Tibial artery (tissue), 4 donors: ENCODE results near the gene LLGL1.

Source experiments
- DNase-seq, 2 donors: peaks; one replicate each; pipeline ENCODE4 v3.0.0-alpha.2; 2019
- H3K27ac ChIP-seq, 2 donors: fragments of 200-600 bp; sonication (generic) in 1 of 2; 1 replicate in 1 of 2; 2 replicates in 1 of 2; pipeline ENCODE4 v1.5.1; 2018 to 2019; ENCODE audit warnings: mild to moderate bottlenecking in 1 of 2
- H3K27me3 ChIP-seq, 2 donors: fragments of 200-600 bp; sonication (generic) in 1 of 2; one replicate each; pipeline versions ENCODE4 v1.5.1 to v1.6.0; 2016 to 2019
- H3K36me3 ChIP-seq, 3 donors: fragments of 200-600 bp; sonication (generic) in 2 of 3; one replicate each; pipeline ENCODE4 v1.5.1; 2016 to 2019; ENCODE audit warnings: mild to moderate bottlenecking in 2 of 3
- H3K4me1 ChIP-seq, 4 donors: fragments of 200-600 bp; sonication (generic) in 2 of 4; 1 replicate in 3 of 4; 2 replicates in 1 of 4; pipeline ENCODE4 v1.5.1; 2016 to 2019
- H3K4me3 ChIP-seq, 2 donors: fragments of 200-600 bp; sonication (generic) in 1 of 2; 1 replicate in 1 of 2; 2 replicates in 1 of 2; pipeline ENCODE4 v1.5.1; 2018 to 2019; ENCODE audit warnings: mild to moderate bottlenecking in 2 of 2
- H3K9me3 ChIP-seq, 3 donors: fragments of 200-600 bp; sonication (generic) in 1 of 3; one replicate each; pipeline ENCODE4 v1.5.1; 2016 to 2019
- intact Hi-C: fragments of 100-400 bp; cut with DNase I; formaldehyde crosslinking; loops from one replicate; pipeline ENCODE4 v1.15.0; 2023; ENCODE audit warnings: low total_unique reads
- TF ChIP-seq, protein P1 (sequence below), 2 experiments: fragments of 200-600 bp in 1 of 2; fragments of 450-650 bp in 1 of 2; IDR thresholded peaks; one replicate each; pipeline ENCODE4 v1.5.1; 2017 to 2019; ENCODE audit warnings: antibody characterized with exemption in 2 of 2, mild to moderate bottlenecking in 1 of 2, moderate library complexity in 1 of 2

The LLGL1 gene

DNA sequence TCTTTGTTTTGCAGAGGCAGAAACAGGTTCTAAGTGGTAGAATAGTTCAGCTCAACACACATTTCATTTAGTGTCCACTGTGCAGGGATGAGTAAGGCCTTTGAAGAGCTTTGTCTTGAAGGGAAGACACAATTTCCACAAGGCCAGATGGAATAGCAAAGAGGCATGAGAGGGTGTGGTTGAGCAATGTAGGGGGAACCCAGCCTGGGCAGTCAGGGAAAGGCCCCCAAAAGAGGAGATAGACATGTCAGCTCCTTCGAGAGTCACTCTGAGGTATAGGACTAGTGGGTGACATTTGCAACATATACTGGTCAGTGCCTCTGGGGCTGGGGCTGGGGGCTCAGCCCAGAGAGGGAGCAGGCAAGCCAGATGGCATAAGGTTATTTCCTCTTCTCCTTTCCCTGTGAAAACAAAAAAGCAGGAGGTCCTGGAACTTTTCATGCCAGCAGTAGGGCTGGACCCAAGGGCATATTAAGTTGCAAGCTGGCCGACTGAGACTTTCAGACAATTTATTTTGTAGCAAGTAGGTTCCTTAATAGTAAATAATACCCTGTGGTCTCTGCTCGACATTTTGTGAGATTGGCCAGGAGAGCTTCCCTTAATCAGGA lies 34.7 kb upstream of the LLGL1 start:
- peak overlapping the region; percentile 5 to 48 for H3K27ac ChIP-seq
- peak overlapping the region in 1 of 2 donors; percentile 3 for H3K4me3 ChIP-seq
- TF ChIP-seq, protein P1, sequence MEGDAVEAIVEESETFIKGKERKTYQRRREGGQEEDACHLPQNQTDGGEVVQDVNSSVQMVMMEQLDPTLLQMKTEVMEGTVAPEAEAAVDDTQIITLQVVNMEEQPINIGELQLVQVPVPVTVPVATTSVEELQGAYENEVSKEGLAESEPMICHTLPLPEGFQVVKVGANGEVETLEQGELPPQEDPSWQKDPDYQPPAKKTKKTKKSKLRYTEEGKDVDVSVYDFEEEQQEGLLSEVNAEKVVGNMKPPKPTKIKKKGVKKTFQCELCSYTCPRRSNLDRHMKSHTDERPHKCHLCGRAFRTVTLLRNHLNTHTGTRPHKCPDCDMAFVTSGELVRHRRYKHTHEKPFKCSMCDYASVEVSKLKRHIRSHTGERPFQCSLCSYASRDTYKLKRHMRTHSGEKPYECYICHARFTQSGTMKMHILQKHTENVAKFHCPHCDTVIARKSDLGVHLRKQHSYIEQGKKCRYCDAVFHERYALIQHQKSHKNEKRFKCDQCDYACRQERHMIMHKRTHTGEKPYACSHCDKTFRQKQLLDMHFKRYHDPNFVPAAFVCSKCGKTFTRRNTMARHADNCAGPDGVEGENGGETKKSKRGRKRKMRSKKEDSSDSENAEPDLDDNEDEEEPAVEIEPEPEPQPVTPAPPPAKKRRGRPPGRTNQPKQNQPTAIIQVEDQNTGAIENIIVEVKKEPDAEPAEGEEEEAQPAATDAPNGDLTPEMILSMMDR (IDR thresholded peaks at IDR 0.05): no peak
- H3K9me3 ChIP-seq: no peaks in the 10 kb centered on the region
- no peak for DNase-seq
- intact Hi-C loops: no loop called here
- no peaks in the 10 kb centered on the region for H3K27me3 ChIP-seq
- peaks cover 5 to 35% (median 14%) of the 10 kb centered on the region in 3 donors for H3K36me3 ChIP-seq
- peaks cover 0 to 87% (median 74%) of the 10 kb centered on the region in 4 donors for H3K4me1 ChIP-seq

DNA sequence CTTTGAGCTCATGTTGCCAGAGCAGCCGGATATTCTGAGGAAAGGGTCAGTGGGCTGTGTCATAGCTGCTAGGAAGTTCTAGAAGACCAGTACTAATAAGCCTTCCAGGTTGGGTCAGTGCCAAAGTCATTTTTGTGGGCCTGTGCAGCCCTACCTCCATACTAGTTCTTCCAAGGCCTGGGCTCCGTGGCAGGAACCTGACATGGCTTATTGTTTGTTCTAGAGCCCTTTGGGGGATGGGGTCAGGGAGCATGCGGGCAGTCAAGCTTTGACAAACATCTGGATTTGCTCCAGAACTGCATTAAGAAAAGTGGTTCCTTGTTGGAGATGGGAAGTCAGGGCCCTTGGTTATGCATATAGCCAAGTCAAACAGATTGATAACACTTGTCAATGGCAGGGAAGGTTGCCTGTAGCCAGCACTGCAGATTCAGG lies 34.2 kb upstream of the LLGL1 start:
- DNase-seq: no peak
- Histone ChIP-seq H3K4me3 (peak overlapping the region in 1 of 2 donors; percentile 3), H3K4me1 (peaks cover 0 to 82% (median 69%) of the 10 kb centered on the region in 4 donors), H3K27ac (peak overlapping the region; percentile 5 to 48), H3K27me3 (no peaks in the 10 kb centered on the region), H3K9me3 (no peaks in the 10 kb centered on the region), H3K36me3 (peaks cover 11 to 40% (median 19%) of the 10 kb centered on the region in 3 donors)
- TF ChIP-seq, protein P1 (IDR thresholded peaks at IDR 0.05): no peak
- intact Hi-C loops: no loop called here

DNA sequence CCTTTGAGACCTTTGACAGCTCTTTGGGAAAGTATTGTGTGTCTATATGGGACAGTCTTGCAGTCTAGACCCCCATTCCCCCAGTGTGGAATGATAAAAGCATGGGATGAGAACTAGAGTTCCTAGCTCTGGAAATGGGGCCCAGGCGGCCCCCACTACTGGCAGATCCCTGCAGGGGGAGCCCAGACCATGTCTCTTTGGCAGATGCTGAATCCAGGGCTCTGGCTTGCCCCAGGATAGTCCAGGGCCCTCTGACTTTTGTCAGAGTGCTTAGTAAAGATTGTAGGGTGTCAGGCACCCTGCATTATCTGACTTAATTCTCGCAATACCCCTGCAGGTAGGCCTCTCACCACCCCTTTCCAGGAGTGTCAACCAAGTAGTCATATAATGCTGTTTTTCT lies 33.5 kb upstream of the LLGL1 start:
- DNase-seq: no peak
- Histone ChIP-seq H3K36me3 (peaks cover 18 to 47% (median 26%) of the 10 kb centered on the region in 3 donors), H3K9me3 (no peaks in the 10 kb centered on the region), H3K4me3 (no peak overlapping the region), H3K4me1 (peaks cover 0 to 82% (median 66%) of the 10 kb centered on the region in 4 donors), H3K27me3 (no peaks in the 10 kb centered on the region), H3K27ac (no peak overlapping the region)
- TF ChIP-seq, protein P1 (IDR thresholded peaks at IDR 0.05): peak in 1 of 2 experiments; percentile 21
- intact Hi-C loops: no loop called here

DNA sequence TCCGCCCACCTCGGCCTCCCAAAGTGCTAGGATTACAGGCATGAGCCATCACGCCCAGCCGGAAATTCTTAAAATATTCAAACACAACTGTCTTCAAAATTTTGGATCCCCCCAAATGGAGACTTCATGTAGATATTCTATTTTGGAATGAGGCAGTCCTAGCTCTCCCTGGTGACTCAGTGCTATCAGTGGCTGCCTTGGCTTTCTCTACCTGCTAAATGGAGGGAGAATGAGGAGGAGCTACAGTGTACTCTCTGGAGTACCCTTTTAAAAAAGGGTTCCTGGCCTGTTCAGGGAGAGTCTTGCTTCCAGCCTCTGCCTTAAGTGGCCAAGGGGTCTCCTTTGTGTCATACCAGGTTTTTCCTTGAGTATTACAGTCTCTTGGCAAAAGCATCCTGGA lies 31.0 kb upstream of the LLGL1 start:
- no peak overlapping the region for H3K27ac ChIP-seq
- no peak overlapping the region for H3K4me3 ChIP-seq
- H3K27me3 ChIP-seq: no peaks in the 10 kb centered on the region
- DNase-seq: no peak
- TF ChIP-seq, protein P1 (IDR thresholded peaks at IDR 0.05): no peak
- H3K9me3 ChIP-seq: no peaks in the 10 kb centered on the region
- peaks cover 33 to 60% (median 41%) of the 10 kb centered on the region in 3 donors for H3K36me3 ChIP-seq
- intact Hi-C loops: no loop called here
- peaks cover 0 to 81% (median 57%) of the 10 kb centered on the region in 4 donors for H3K4me1 ChIP-seq

DNA sequence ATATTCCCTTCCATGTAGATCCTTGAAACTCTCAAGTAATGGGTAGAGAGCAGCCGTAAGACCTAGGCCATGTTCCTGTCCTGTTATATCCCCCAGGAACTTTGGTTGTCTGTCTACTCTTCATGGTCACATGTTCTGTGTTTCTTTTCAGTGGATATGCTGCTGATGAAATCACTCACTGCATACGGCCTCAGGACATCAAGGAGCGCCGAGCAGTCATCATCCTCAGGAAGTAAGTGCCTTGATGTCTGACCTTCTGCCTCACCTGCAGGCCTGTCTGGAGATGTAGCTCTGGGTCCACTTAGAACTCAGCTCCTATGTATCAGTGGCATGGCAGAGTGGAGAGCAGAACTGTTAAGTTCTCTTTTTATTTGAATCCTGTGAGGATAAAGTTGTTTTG lies 30.6 kb upstream of the LLGL1 start:
- H3K36me3 ChIP-seq: peaks cover 33 to 61% (median 41%) of the 10 kb centered on the region in 3 donors

More for the DNA sequence above, 30.6 kb upstream of the LLGL1 start:
- H3K4me1 ChIP-seq: peaks cover 0 to 81% (median 53%) of the 10 kb centered on the region in 4 donors
- DNase-seq: no peak
- intact Hi-C loops: no loop called here
- H3K9me3 ChIP-seq: no peaks in the 10 kb centered on the region
- no peaks in the 10 kb centered on the region for H3K27me3 ChIP-seq
- no peak overlapping the region for H3K27ac ChIP-seq
- H3K4me3 ChIP-seq: no peak overlapping the region
- TF ChIP-seq, protein P1 (IDR thresholded peaks at IDR 0.05): no peak
